Stimulated activated CD8-positive, alpha-beta memory T cell treated with anti-CD3 and anti-CD28 coated beads, Interleukin-4, amount 100 ng/mL, for 4 hours (primary cell): ENCODE results near the gene TRAF3.

Experiments
- DNase-seq, 2 donors: peaks; one replicate each; pipeline ENCODE4 v3.0.0-alpha.2; 2020; ENCODE audit warnings: low read depth in 2 of 2, low spot score in 1 of 2

TRAF3 gene

GRCh38 chr14:102907303-102907844 is 130.1 kb downstream of the TRAF3 start:
- DNase-seq = no peak

GRCh38 chr14:102907980-102908730 is 130.9 kb downstream of the TRAF3 start:
- DNase-seq = no peak

- DNase-seq = no peak
These were observed 131.7 kb downstream of the TRAF3 start for GRCh38 chr14:102908766-102909455.

GRCh38 chr14:102909462-102909861 is 132.2 kb downstream of the TRAF3 start:
- no peak for DNase-seq

- no peak for DNase-seq
These were observed 132.7 kb downstream of the TRAF3 start for GRCh38 chr14:102909911-102910310.

- DNase-seq = no peak
These were observed 133.2 kb downstream of the TRAF3 start for GRCh38 chr14:102910442-102910841.

GRCh38 chr14:102911541-102911951 is 134.3 kb downstream of the TRAF3 start:
- DNase-seq = no peak

- DNase-seq = no peak
These were observed 134.9 kb downstream of the TRAF3 start for GRCh38 chr14:102911991-102912761.

GRCh38 chr14:102913341-102914211 is 136.3 kb downstream of the TRAF3 start:
- no peak for DNase-seq

- DNase-seq = no peak
These were observed 137.4 kb downstream of the TRAF3 start for GRCh38 chr14:102914474-102915291.

GRCh38 chr14:102915292-102916110 is 138.3 kb downstream of the TRAF3 start:
- DNase-seq = no peak

GRCh38 chr14:102916347-102917055 is 139.3 kb downstream of the TRAF3 start:
- no peak for DNase-seq

- no peak for DNase-seq
These were observed 139.8 kb downstream of the TRAF3 start for GRCh38 chr14:102917056-102917385.

- peak; percentile 29 to 37 for DNase-seq
These were observed 140.4 kb downstream of the TRAF3 start for GRCh38 chr14:102917469-102918211.

GRCh38 chr14:102918438-102918837 is 141.2 kb downstream of the TRAF3 start:
- no peak for DNase-seq

GRCh38 chr14:102920273-102920997 is 143.2 kb downstream of the TRAF3 start:
- DNase-seq = no peak

- no peak for DNase-seq
These were observed 143.7 kb downstream of the TRAF3 start for GRCh38 chr14:102920998-102921304.
